HEK293 (cell line): Measurements from ENCODE around the gene ARHGAP21.
"Not testable (repeated sequence)": the region's sequence is repeated elsewhere in the genome, so short reads cannot be mapped to it uniquely, and the experiment has no call there.

Experiments used
- CTCF ChIA-PET: fragments of 350-600 bp; formaldehyde crosslinking; extraction: SDS; loops from one replicate; lab custom pipeline; 2021; ENCODE audit warnings: antibody characterized with exemption; lab: Yijun Ruan, JAX
- POLR2A ChIA-PET: fragments of 300-600 bp; formaldehyde crosslinking; extraction: SDS; loops from one replicate; lab custom pipeline; 2020; ENCODE audit warnings: antibody characterized with exemption, inconsistent platforms; lab: Yijun Ruan, JAX
- H3K27ac ChIP-seq: fragments of 200-500 bp; sonication (Bioruptor generic); 2 replicates; pipeline ENCODE4 v1.5.1; 2014; ENCODE audit warnings: low read depth, low read length, control low read depth, inconsistent platforms; ENCODE audit errors: extremely low read depth
- H3K36me3 ChIP-seq, 2 experiments: fragments of 200-500 bp in 1 of 2; sonication (Bioruptor generic) in 1 of 2; 1 replicate in 1 of 2; 2 replicates in 1 of 2; pipeline ENCODE4 v1.5.1; 2014 to 2017; ENCODE audit warnings: inconsistent platforms in 2 of 2, low read length in 2 of 2; ENCODE audit not compliant: control insufficient read depth in 2 of 2, insufficient read depth in 1 of 2
- H3K4me1 ChIP-seq: fragments of 200-500 bp; sonication (Bioruptor generic); 2 replicates; pipeline ENCODE4 v1.5.1; 2014; ENCODE audit warnings: mild to moderate bottlenecking, low read length, inconsistent platforms; ENCODE audit not compliant: control insufficient read depth, insufficient read depth
- H3K4me3 ChIP-seq: 2 replicates; pipeline ENCODE4 v1.5.1; 2011; ENCODE audit warnings: low read depth, mild to moderate bottlenecking, control low read depth, low read length, moderate library complexity
- H3K9me3 ChIP-seq: fragments of 200-500 bp; sonication (Bioruptor generic); 2 replicates; pipeline ENCODE4 v1.5.1; 2014; ENCODE audit warnings: low read depth, low read length, inconsistent platforms; ENCODE audit not compliant: control insufficient read depth, insufficient read depth
- GLIS1 ChIP-seq: fragments of 450-650 bp; formaldehyde crosslinking; IDR thresholded peaks from 2 replicates; pipeline ENCODE4 v1.5.1; 2016; ENCODE audit warnings: missing biosample characterization, missing genetic modification characterization
- HOXD13 ChIP-seq: sonication (generic); formaldehyde crosslinking; IDR thresholded peaks from 2 replicates; pipeline ENCODE4 v1.8.0; 2022; ENCODE audit warnings: missing genetic modification reagents, borderline replicate concordance
- KLF16 ChIP-seq: fragments of 450-650 bp; formaldehyde crosslinking; IDR thresholded peaks from 2 replicates; pipeline ENCODE4 v1.5.1; 2017; ENCODE audit warnings: missing biosample characterization, missing genetic modification characterization
- PRDM1 ChIP-seq: fragments of 450-650 bp; formaldehyde crosslinking; IDR thresholded peaks from 2 replicates; pipeline ENCODE4; 2016; ENCODE audit warnings: missing biosample characterization, missing genetic modification characterization
- SP2 ChIP-seq: fragments of 450-650 bp; formaldehyde crosslinking; IDR thresholded peaks from 2 replicates; pipeline ENCODE4 v1.5.1; 2016; ENCODE audit warnings: missing biosample characterization, missing genetic modification characterization
- SP7 ChIP-seq: fragments of 450-650 bp; formaldehyde crosslinking; IDR thresholded peaks from 2 replicates; pipeline ENCODE4 v1.5.1; 2016; ENCODE audit warnings: missing biosample characterization, missing genetic modification characterization
- ZBTB48 ChIP-seq: fragments of 450-650 bp; formaldehyde crosslinking; IDR thresholded peaks from 2 replicates; pipeline ENCODE4 v1.5.1; 2016; ENCODE audit warnings: missing biosample characterization, missing genetic modification characterization
- ZNF140 ChIP-seq: fragments of 450-650 bp; formaldehyde crosslinking; IDR thresholded peaks from 2 replicates; pipeline ENCODE4 v1.5.1; 2016; ENCODE audit warnings: missing biosample characterization, missing genetic modification characterization
- ZNF146 ChIP-seq: fragments of 450-650 bp; formaldehyde crosslinking; IDR thresholded peaks from 2 replicates; pipeline ENCODE4 v1.5.1; 2016; ENCODE audit warnings: missing biosample characterization, missing genetic modification characterization
- ZNF16 ChIP-seq: fragments of 450-650 bp; formaldehyde crosslinking; IDR thresholded peaks from 2 replicates; pipeline ENCODE4 v1.5.1; 2016; ENCODE audit warnings: low read depth, missing biosample characterization, missing genetic modification characterization
- ZNF174 ChIP-seq: fragments of 450-650 bp; formaldehyde crosslinking; IDR thresholded peaks from 2 replicates; pipeline ENCODE4 v1.5.0; 2017; ENCODE audit warnings: missing biosample characterization, mild to moderate bottlenecking, missing genetic modification characterization
- ZNF223 ChIP-seq: fragments of 450-650 bp; formaldehyde crosslinking; IDR thresholded peaks from 2 replicates; pipeline ENCODE4 v1.5.1; 2016; ENCODE audit warnings: missing biosample characterization, missing genetic modification characterization
- ZNF366 ChIP-seq: fragments of 450-650 bp; formaldehyde crosslinking; conservative IDR thresholded peaks from 2 replicates; pipeline ENCODE4 v1.5.1; 2016; ENCODE audit warnings: missing biosample characterization, missing genetic modification characterization
- ZNF37A ChIP-seq: fragments of 450-650 bp; IDR thresholded peaks from 2 replicates; pipeline ENCODE4 v1.5.1; 2018; ENCODE audit warnings: missing biosample characterization, missing genetic modification characterization
- ZNF423 ChIP-seq: fragments of 450-650 bp; formaldehyde crosslinking; IDR thresholded peaks from 2 replicates; pipeline ENCODE4 v1.5.1; 2016; ENCODE audit warnings: missing biosample characterization, missing genetic modification characterization
- ZNF433 ChIP-seq: fragments of 450-650 bp; formaldehyde crosslinking; IDR thresholded peaks from 2 replicates; pipeline ENCODE4 v1.5.1; 2016; ENCODE audit warnings: missing biosample characterization, missing genetic modification characterization, low read depth
- ZNF473 ChIP-seq: fragments of 450-650 bp; formaldehyde crosslinking; IDR thresholded peaks from 2 replicates; pipeline ENCODE4 v1.5.1; 2017; ENCODE audit warnings: missing biosample characterization, missing genetic modification characterization
- ZNF555 ChIP-seq: fragments of 450-650 bp; formaldehyde crosslinking; conservative IDR thresholded peaks from 2 replicates; pipeline ENCODE4 v1.5.1; 2017; ENCODE audit warnings: missing biosample characterization, mild to moderate bottlenecking, missing genetic modification characterization, inconsistent platforms
- ZNF585B ChIP-seq: fragments of 450-650 bp; formaldehyde crosslinking; IDR thresholded peaks from 2 replicates; pipeline ENCODE4 v1.5.1; 2016; ENCODE audit warnings: missing biosample characterization, missing genetic modification characterization
- ZNF600 ChIP-seq: fragments of 450-650 bp; formaldehyde crosslinking; IDR thresholded peaks from 2 replicates; pipeline ENCODE4 v1.5.1; 2016; ENCODE audit warnings: missing biosample characterization, missing genetic modification characterization
- ZNF623 ChIP-seq: fragments of 450-650 bp; formaldehyde crosslinking; IDR thresholded peaks from 2 replicates; pipeline ENCODE4 v1.5.1; 2016; ENCODE audit warnings: missing biosample characterization, missing genetic modification characterization
- ZNF654 ChIP-seq: fragments of 450-650 bp; formaldehyde crosslinking; IDR thresholded peaks from 2 replicates; pipeline ENCODE4 v1.5.1; 2016; ENCODE audit warnings: low read depth, missing biosample characterization, missing genetic modification characterization
- ZNF658 ChIP-seq: fragments of 450-650 bp; formaldehyde crosslinking; IDR thresholded peaks from 2 replicates; pipeline ENCODE4; 2016; ENCODE audit warnings: missing biosample characterization, missing genetic modification characterization
- ZNF792 ChIP-seq: fragments of 450-650 bp; formaldehyde crosslinking; IDR thresholded peaks from 2 replicates; pipeline ENCODE4 v1.5.1; 2016; ENCODE audit warnings: missing biosample characterization, missing genetic modification characterization
- TF ChIP-seq, protein P1 (sequence below): fragments of 450-650 bp; formaldehyde crosslinking; IDR thresholded peaks from 2 replicates; pipeline ENCODE4 v1.5.1; 2016; ENCODE audit warnings: missing biosample characterization, missing genetic modification characterization, low read depth
- TF ChIP-seq, protein P2 (sequence below): fragments of 450-650 bp; formaldehyde crosslinking; IDR thresholded peaks from 2 replicates; pipeline ENCODE4 v1.5.1; 2016; ENCODE audit warnings: missing biosample characterization, missing genetic modification characterization

ARHGAP21 gene

DNA sequence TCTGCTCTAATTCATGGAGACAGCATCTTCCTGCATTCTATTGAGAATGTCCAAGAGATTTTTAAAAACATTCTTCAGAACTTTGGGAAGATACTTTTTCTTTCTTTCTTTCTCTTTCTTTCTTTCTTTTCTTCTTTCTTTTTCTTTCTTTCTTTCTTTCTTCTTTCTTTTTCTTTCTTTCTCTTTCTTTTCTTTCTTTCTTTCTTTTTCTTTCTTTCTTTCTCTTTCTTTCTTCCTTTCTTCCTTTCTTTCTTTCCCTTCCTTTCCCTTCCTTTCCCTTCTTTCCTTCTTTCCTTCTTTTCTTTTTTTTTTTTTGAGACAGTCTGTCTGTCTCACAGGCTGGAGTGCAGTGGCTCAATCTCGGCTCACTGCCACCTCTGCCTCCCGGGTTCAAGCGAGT lies 34.6 kb upstream of the ARHGAP21 start:
- H3K4me1 ChIP-seq, H3K9me3 ChIP-seq, POLR2A ChIA-PET, H3K27ac ChIP-seq, H3K36me3 ChIP-seq, CTCF ChIA-PET, H3K4me3 ChIP-seq: not testable (repeated sequence)
- peak; percentile 98 for TF ChIP-seq PRDM1
- peak; percentile 87 for TF ChIP-seq ZNF366 (tag by site-specific recombination)

DNA sequence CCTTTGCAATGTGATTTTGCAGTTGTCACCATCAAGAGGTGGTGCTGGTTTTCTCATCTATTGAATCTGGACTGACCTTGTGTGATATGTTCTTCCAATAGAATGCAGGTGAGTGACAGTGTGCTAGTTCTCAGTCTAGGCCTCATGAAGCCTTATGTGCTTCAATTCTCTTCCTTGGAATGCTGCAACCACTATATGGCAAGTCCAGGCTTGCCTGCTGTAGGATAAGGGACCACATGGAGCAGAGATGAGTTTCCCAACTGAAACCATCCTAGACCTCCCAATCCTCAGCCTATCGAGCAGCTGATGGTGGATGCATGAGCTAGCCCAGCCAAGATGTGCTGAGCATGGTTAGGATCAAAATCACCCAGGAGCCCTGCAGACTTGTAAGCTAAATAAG lies 32.6 kb upstream of the ARHGAP21 start:
- H3K27ac ChIP-seq = no peak overlapping the region
- no peaks in the 10 kb centered on the region for H3K4me1 ChIP-seq
- TF ChIP-seq ZNF600 (tag by site-specific recombination) (no peak), ZNF433 (no peak), ZBTB48 (0 out of 2 replicates have a peak, but pooled peaks have one; percentile 52)
- CTCF ChIA-PET = interaction anchor here (0.6 kb wide), 2 partner anchors 70 to 115 kb away, joined by 3 read pairs; no protein-coding TSS in a partner anchor
- H3K4me3 ChIP-seq = no peak overlapping the region
- POLR2A ChIA-PET = no interaction called here
- H3K9me3 ChIP-seq = no peaks in the 10 kb centered on the region
- no peaks in the 10 kb centered on the region for H3K36me3 ChIP-seq

DNA sequence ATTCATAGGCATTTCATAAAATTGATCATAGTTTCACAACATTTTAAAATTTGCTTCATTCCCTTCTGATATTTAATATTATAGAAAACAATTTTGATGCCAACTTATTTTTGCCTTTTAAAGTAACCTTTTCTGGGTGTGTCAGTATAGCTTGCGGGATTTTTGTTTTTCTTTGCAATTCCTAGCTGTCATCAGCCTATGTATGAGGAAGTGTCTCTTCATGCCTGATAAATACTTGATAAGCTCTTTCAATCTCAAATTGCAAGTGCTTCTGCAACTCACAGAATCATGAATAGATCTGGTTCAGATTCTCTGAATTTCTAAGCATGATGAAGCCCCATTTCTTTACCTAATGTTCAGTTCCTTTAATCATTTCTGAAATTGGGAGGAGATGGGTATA lies 28.0 kb upstream of the ARHGAP21 start:
- Histone ChIP-seq H3K4me1 (no peaks in the 10 kb centered on the region), H3K4me3 (no peak overlapping the region), H3K36me3 (no peaks in the 10 kb centered on the region)
- TF ChIP-seq, protein P1, sequence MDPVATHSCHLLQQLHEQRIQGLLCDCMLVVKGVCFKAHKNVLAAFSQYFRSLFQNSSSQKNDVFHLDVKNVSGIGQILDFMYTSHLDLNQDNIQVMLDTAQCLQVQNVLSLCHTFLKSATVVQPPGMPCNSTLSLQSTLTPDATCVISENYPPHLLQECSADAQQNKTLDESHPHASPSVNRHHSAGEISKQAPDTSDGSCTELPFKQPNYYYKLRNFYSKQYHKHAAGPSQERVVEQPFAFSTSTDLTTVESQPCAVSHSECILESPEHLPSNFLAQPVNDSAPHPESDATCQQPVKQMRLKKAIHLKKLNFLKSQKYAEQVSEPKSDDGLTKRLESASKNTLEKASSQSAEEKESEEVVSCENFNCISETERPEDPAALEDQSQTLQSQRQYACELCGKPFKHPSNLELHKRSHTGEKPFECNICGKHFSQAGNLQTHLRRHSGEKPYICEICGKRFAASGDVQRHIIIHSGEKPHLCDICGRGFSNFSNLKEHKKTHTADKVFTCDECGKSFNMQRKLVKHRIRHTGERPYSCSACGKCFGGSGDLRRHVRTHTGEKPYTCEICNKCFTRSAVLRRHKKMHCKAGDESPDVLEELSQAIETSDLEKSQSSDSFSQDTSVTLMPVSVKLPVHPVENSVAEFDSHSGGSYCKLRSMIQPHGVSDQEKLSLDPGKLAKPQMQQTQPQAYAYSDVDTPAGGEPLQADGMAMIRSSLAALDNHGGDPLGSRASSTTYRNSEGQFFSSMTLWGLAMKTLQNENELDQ (tag by site-specific recombination) = no peak
- TF ChIP-seq, protein P2, sequence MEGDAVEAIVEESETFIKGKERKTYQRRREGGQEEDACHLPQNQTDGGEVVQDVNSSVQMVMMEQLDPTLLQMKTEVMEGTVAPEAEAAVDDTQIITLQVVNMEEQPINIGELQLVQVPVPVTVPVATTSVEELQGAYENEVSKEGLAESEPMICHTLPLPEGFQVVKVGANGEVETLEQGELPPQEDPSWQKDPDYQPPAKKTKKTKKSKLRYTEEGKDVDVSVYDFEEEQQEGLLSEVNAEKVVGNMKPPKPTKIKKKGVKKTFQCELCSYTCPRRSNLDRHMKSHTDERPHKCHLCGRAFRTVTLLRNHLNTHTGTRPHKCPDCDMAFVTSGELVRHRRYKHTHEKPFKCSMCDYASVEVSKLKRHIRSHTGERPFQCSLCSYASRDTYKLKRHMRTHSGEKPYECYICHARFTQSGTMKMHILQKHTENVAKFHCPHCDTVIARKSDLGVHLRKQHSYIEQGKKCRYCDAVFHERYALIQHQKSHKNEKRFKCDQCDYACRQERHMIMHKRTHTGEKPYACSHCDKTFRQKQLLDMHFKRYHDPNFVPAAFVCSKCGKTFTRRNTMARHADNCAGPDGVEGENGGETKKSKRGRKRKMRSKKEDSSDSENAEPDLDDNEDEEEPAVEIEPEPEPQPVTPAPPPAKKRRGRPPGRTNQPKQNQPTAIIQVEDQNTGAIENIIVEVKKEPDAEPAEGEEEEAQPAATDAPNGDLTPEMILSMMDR (tag by site-specific recombination) = no peak
- no peak for TF ChIP-seq SP2 (tag by site-specific recombination)
- no peak for TF ChIP-seq ZNF423 (tag by site-specific recombination)
- no peak for TF ChIP-seq ZNF174 (tag by site-specific recombination)
- TF ChIP-seq ZNF16 (tag by site-specific recombination) = no peak
- TF ChIP-seq SP7 (tag by site-specific recombination) = no peak
- TF ChIP-seq, all 188 proteins: peak for 0
- CTCF ChIA-PET = interaction anchor here (0.7 kb wide), 1 partner anchor 949 kb away, joined by 4 read pairs; no protein-coding TSS in a partner anchor
- Histone ChIP-seq H3K9me3 (no peaks in the 10 kb centered on the region), H3K27ac (no peak overlapping the region)
- POLR2A ChIA-PET = no interaction called here

DNA sequence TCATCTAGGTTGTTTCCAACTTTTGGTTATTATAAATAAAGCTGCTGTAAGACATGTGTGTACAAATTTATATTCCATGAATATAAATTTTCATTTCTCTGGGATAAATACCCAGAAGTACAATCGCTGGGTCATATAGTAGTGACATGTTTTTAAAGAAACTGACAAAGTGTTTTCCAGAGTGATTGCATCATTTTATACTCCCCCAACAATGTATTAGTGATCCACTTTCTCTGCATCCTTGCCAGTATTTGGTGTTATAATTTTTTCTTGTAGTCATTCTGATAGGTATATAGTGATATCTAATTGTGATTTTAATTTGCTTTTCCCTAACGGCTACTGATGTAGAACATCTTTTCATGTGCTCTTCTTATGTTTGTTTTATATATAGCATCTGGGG lies 27.0 kb upstream of the ARHGAP21 start:
- ChIA-PET CTCF (interaction anchor here (0.6 kb wide), 1 partner anchor 14 kb away, joined by 3 read pairs; no protein-coding TSS in a partner anchor), POLR2A (no interaction called here)
- Histone ChIP-seq H3K9me3 (no peaks in the 10 kb centered on the region), H3K27ac (no peak overlapping the region), H3K36me3 (no peaks in the 10 kb centered on the region), H3K4me3 (no peak overlapping the region), H3K4me1 (no peaks in the 10 kb centered on the region)
- TF ChIP-seq ZNF473 (no peak), ZNF555 (tag by site-specific recombination) (no peak), ZNF223 (tag by site-specific recombination) (no peak), ZNF146 (no peak), KLF16 (tag by site-specific recombination) (no peak), ZNF654 (tag by site-specific recombination) (no peak), HOXD13 (CRISPR knock-in tag) (no peak), GLIS1 (no peak), ZNF792 (no peak), ZNF658 (tag by site-specific recombination) (no peak), ZNF140 (tag by site-specific recombination) (no peak), ZNF585B (no peak), ZNF366 (tag by site-specific recombination) (no peak), ZNF623 (tag by site-specific recombination) (no peak), ZNF37A (no peak)
